Measurements from ENCODE around the gene APOA5. TPM values are rescaled to one million over a fixed set of nuclear protein-coding genes. Genes with fewer than 3 reads are reported as not detected.

APOA5 gene
- total and polyA plus RNA-seq, 2 experiments from 2014 or later = 0.18 to 0.35 TPM

GRCh38 chr11:116813170-116813569, 21.5 kb upstream of the APOA5 start:
- Histone ChIP-seq H4K20me1 (replicated peaks; ENCODE audit: insufficient read depth) (no peaks in the 10 kb centered on the region), H3K36me3 (ENCODE audit: insufficient read depth) (no peaks in the 10 kb centered on the region), H2AFZ (no peak overlapping the region), H3K27ac (ENCODE audit: low read depth) (no peak overlapping the region), H3K4me2 (no peak overlapping the region), H3K4me1 (ENCODE audit: insufficient read depth) (no peaks in the 10 kb centered on the region), H3K27me3 (ENCODE audit: insufficient read depth) (no peaks in the 10 kb centered on the region), H3K79me2 (replicated peaks; ENCODE audit: insufficient read depth) (no peaks in the 10 kb centered on the region), H3K9me2 (ENCODE audit: insufficient read depth) (no peaks in the 10 kb centered on the region), H3K4me3 (no peak overlapping the region), H3F3A (replicated peaks; ENCODE audit: low read depth) (no peaks in the 10 kb centered on the region)
- no peaks in the 10 kb centered on the region for H3K4me1 Mint-ChIP-seq
- TF ChIP-seq EZH2 (IDR thresholded peaks at IDR 0.05; ENCODE audit: low read depth, unreplicated experiment) (no peak), CREB1 (CRISPR knock-in tag; IDR thresholded peaks at IDR 0.05; ENCODE audit: low read depth) (no peak), ETS1 (IDR thresholded peaks at IDR 0.05) (no peak), STAT1 (IDR thresholded peaks at IDR 0.05; ENCODE audit: unreplicated experiment) (no peak), EZH2phosphoT487 (IDR thresholded peaks at IDR 0.05; ENCODE audit: unreplicated experiment) (no peak), ZNF114 (CRISPR knock-in tag; IDR thresholded peaks at IDR 0.05) (no peak), NANOG (IDR thresholded peaks at IDR 0.05; ENCODE audit: borderline replicate concordance) (no peak), ZNF462 (CRISPR knock-in tag; IDR thresholded peaks at IDR 0.05) (no peak), ZNF331 (CRISPR knock-in tag; IDR thresholded peaks at IDR 0.05; ENCODE audit: low read depth) (no peak), REST (IDR thresholded peaks at IDR 0.05; ENCODE audit: unreplicated experiment) (no peak), CTCF (conservative IDR thresholded peaks at IDR 0.05; ENCODE audit: low read depth in 2 of 2) (no peak), JUNB (IDR thresholded peaks at IDR 0.05; ENCODE audit: unreplicated experiment) (no peak), POLR2AphosphoS5 (IDR thresholded peaks at IDR 0.05; ENCODE audit: low read depth) (no peak)
- no peak for ATAC-seq
- no peaks in the 10 kb centered on the region for H3K9me3 Mint-ChIP-seq
- H3K27ac Mint-ChIP-seq = no peak overlapping the region
- H3K36me3 Mint-ChIP-seq (ENCODE audit: low read depth) = no peaks in the 10 kb centered on the region
- peaks cover 6% of the 10 kb centered on the region for H3K27me3 Mint-ChIP-seq (ENCODE audit: insufficient read depth, low read depth, poor library complexity)
- no peak for DNase-seq (ENCODE audit: low spot score)
- H3K4me3 Mint-ChIP-seq = no peak overlapping the region
